IMR-90 (cell line): ENCODE data around the gene IQCE. TPM values are rescaled to one million over a fixed set of nuclear protein-coding genes. Genes with fewer than 3 reads are reported as not detected.

ENCODE experiments used
- ATAC-seq: fragments of 200-7000 bp; cut with Tn5 transposase; 2 replicates; pipeline ENCODE4 v1.9.1; 2020; ENCODE audit warnings: low read depth, mild to moderate bottlenecking, moderate library complexity
- BruUV-seq: library from RNA; stranded (reverse); fragments of 400-500 nt; replicated peaks from 2 replicates; lab custom pipeline; 2021; lab: Mats Ljungman, UMichigan
- CTCF ChIA-PET: fragments of 300-600 bp; formaldehyde crosslinking; extraction: SDS; loops from one replicate; lab custom pipeline; 2021; ENCODE audit warnings: antibody characterized with exemption; lab: Yijun Ruan, JAX
- POLR2A ChIA-PET: fragments of 300-600 bp; sonication (Branson Sonifier 250); formaldehyde crosslinking; loops from one replicate; lab custom pipeline; 2022; ENCODE audit warnings: antibody characterized with exemption; ENCODE audit not compliant: unreplicated experiment; lab: Charles Lee
- DNase-seq: peaks from one replicate; pipeline ENCODE4 v3.0.0; 2013
- H2AFZ ChIP-seq: replicated peaks from 2 replicates; pipeline ENCODE3; 2013; ENCODE audit warnings: low read length, mild to moderate bottlenecking; ENCODE audit not compliant: poor library complexity
- H2AK5ac ChIP-seq: 2 replicates; pipeline ENCODE4 v1.6.1; 2013; ENCODE audit warnings: low read depth, low read length, inconsistent platforms
- H2AK9ac ChIP-seq: replicated peaks from 2 replicates; pipeline ENCODE3; 2013; ENCODE audit warnings: mild to moderate bottlenecking, low read depth, low read length, moderate library complexity; ENCODE audit not compliant: poor library complexity
- H2BK120ac ChIP-seq: 2 replicates; pipeline ENCODE4 v1.6.1; 2013; ENCODE audit warnings: low read depth, low read length, inconsistent platforms
- H2BK15ac ChIP-seq: 3 replicates; pipeline ENCODE4 v1.6.1; 2013; ENCODE audit warnings: low read depth, low read length, inconsistent platforms
- H2BK20ac ChIP-seq: 2 replicates; pipeline ENCODE4 v1.6.1; 2013; ENCODE audit warnings: low read depth, mild to moderate bottlenecking, inconsistent platforms, low read length, moderate library complexity
- H2BK5ac ChIP-seq: 2 replicates; pipeline ENCODE4 v1.6.1; 2013; ENCODE audit warnings: mild to moderate bottlenecking, low read depth, low read length, inconsistent platforms; ENCODE audit not compliant: poor library complexity, severe bottlenecking
- H3K14ac ChIP-seq: replicated peaks from 2 replicates; pipeline ENCODE4 v1.6.1; 2013; ENCODE audit warnings: low read depth, low read length, inconsistent platforms
- H3K18ac ChIP-seq: 2 replicates; pipeline ENCODE4 v1.6.1; 2013; ENCODE audit warnings: low read depth, low read length, control low read depth
- H3K23ac ChIP-seq: 2 replicates; pipeline ENCODE4 v1.6.1; 2013; ENCODE audit warnings: low read depth, low read length, inconsistent platforms
- H3K27ac ChIP-seq: 2 replicates; pipeline ENCODE4 v1.5.1; 2013; ENCODE audit warnings: mild to moderate bottlenecking, control low read depth, low read length; ENCODE audit not compliant: insufficient read depth
- H3K27me3 ChIP-seq: 2 replicates; pipeline ENCODE4 v1.6.1; 2013; ENCODE audit warnings: low read length; ENCODE audit not compliant: control insufficient read depth, insufficient read depth
- H3K36me3 ChIP-seq: 2 replicates; pipeline ENCODE4 v1.6.1; 2013; ENCODE audit warnings: low read length, mixed read lengths; ENCODE audit not compliant: control insufficient read depth, insufficient read depth
- H3K4ac ChIP-seq: 2 replicates; pipeline ENCODE4 v1.6.1; 2013; ENCODE audit warnings: low read depth, low read length, inconsistent platforms
- H3K4me1 ChIP-seq: 2 replicates; pipeline ENCODE4 v1.6.1; 2013; ENCODE audit warnings: low read length, mixed read lengths; ENCODE audit not compliant: control insufficient read depth, insufficient read depth
- H3K4me2 ChIP-seq: 2 replicates; pipeline ENCODE4 v1.6.1; 2013; ENCODE audit warnings: low read depth, mild to moderate bottlenecking, control low read depth, low read length, moderate library complexity
- H3K4me3 ChIP-seq: 2 replicates; pipeline ENCODE4 v1.5.1; 2013; ENCODE audit warnings: low read depth, mild to moderate bottlenecking, control low read depth, low read length, moderate library complexity; ENCODE audit not compliant: insufficient read depth
- H3K56ac ChIP-seq: 2 replicates; pipeline ENCODE4 v1.6.1; 2013; ENCODE audit warnings: low read length, inconsistent platforms; ENCODE audit not compliant: insufficient read depth; ENCODE audit errors: extremely low read depth
- H3K79me1 ChIP-seq, 2 experiments: 2 replicates each; pipeline ENCODE4 v1.6.1; 2013; ENCODE audit warnings: low read length in 2 of 2, inconsistent platforms in 1 of 2, low read depth in 1 of 2
- H3K9ac ChIP-seq: 2 replicates; pipeline ENCODE4 v1.6.1; 2013; ENCODE audit warnings: low read depth, low read length, control low read depth
- H3K9me1 ChIP-seq: 2 replicates; pipeline ENCODE4 v1.6.1; 2013; ENCODE audit warnings: low read length, inconsistent platforms; ENCODE audit not compliant: insufficient read depth
- H3K9me3 ChIP-seq: 2 replicates; pipeline ENCODE4 v1.6.1; 2013; ENCODE audit warnings: low read length; ENCODE audit not compliant: control insufficient read depth, insufficient read depth
- H4K20me1 ChIP-seq: 2 replicates; pipeline ENCODE4 v1.6.1; 2013; ENCODE audit warnings: low read length, inconsistent platforms; ENCODE audit not compliant: insufficient read depth
- H4K5ac ChIP-seq: 2 replicates; pipeline ENCODE4 v1.6.1; 2013; ENCODE audit warnings: mild to moderate bottlenecking, low read depth, low read length, control low read depth
- H4K8ac ChIP-seq, 2 experiments: 2 replicates each; pipeline ENCODE4 v1.6.1; 2013; ENCODE audit warnings: low read depth in 2 of 2, low read length in 2 of 2, control low read depth in 1 of 2, inconsistent platforms in 1 of 2
- H4K91ac ChIP-seq: 2 replicates; pipeline ENCODE4 v1.6.1; 2013; ENCODE audit warnings: low read depth, low read length, inconsistent platforms; ENCODE audit not compliant: insufficient read depth
- CEBPB ChIP-seq: IDR thresholded peaks from 2 replicates; pipeline ENCODE4 v1.6.1; 2012; ENCODE audit warnings: low read depth, low read length, improper control_type of control experiment
- CHD1 ChIP-seq: IDR thresholded peaks from 2 replicates; pipeline ENCODE4 v1.6.1; 2012; ENCODE audit warnings: low read depth, low read length, improper control_type of control experiment
- FOS ChIP-seq: fragments of 150-350 bp; IDR thresholded peaks from 2 replicates; pipeline ENCODE4 v1.6.1; 2016; ENCODE audit warnings: low read depth, low read length
- MAFK ChIP-seq: IDR thresholded peaks from 2 replicates; pipeline ENCODE4 v1.6.1; 2012; ENCODE audit warnings: low read depth, low read length, improper control_type of control experiment
- NFE2L2 ChIP-seq: fragments of 150-350 bp; IDR thresholded peaks from 2 replicates; pipeline ENCODE4 v1.6.1; 2016; ENCODE audit warnings: low read depth, mild to moderate bottlenecking, low read length
- POLR2A ChIP-seq: IDR thresholded peaks from 2 replicates; pipeline ENCODE4 v1.6.1; 2012; ENCODE audit warnings: mild to moderate bottlenecking, low read depth, low read length
- RAD21 ChIP-seq: IDR thresholded peaks from 2 replicates; pipeline ENCODE4 v1.6.1; 2012; ENCODE audit warnings: low read length, improper control_type of control experiment
- RFX5 ChIP-seq: IDR thresholded peaks from 2 replicates; pipeline ENCODE4 v1.8.0; 2012; ENCODE audit warnings: low read depth, mild to moderate bottlenecking, low read length, moderate library complexity
- SMC3 ChIP-seq: fragments of 150-350 bp; IDR thresholded peaks from 2 replicates; pipeline ENCODE4 v1.6.1; 2016; ENCODE audit warnings: low read depth, mild to moderate bottlenecking, antibody characterized with exemption, low read length, moderate library complexity
- WGBS, 2 experiments: methylation state at CpG; one replicate each; pipeline versions ENCODE4 v1.1.5 to v1.1.7; 2013; ENCODE audit warnings: missing lambda C conversion rate in 2 of 2; ENCODE audit not compliant: insufficient read length in 1 of 2; ENCODE audit errors: extremely low coverage in 2 of 2; 5-methylcytosine and 5-hydroxymethylcytosine counted together
- dilution Hi-C: fragments of 300-500 bp; cut with HindIII; formaldehyde crosslinking; loops from one replicate; pipeline ENCODE4 v1.14.3; 2018; ENCODE audit warnings: low sequenced_read_pairs; ENCODE audit not compliant: unreplicated experiment
- in situ Hi-C: fragments of 300-500 bp; cut with MboI; formaldehyde crosslinking; loops from 3 replicates; pipeline ENCODE4 v1.14.3; 2019; ENCODE audit warnings: low sequenced_read_pairs, inconsistent platforms, mixed read lengths
- intact Hi-C: fragments of 100-400 bp; cut with micrococcal nuclease; formaldehyde crosslinking; loops from 2 replicates; pipeline ENCODE4 v1.10.0; 2022
- polyA plus RNA-seq, 3 experiments: library from polyadenylated mRNA; depleted of rRNA; stranded (reverse); fragments of >200 nt; gene quantifications; 2 replicates each; pipeline ENCODE4 v1.2.3, GENCODE V29; 2012; ENCODE audit warnings: low replicate concordance in 1 of 3
- total RNA-seq: library from RNA; depleted of rRNA; stranded (reverse); fragments of >200 nt; gene quantifications from 2 replicates; pipeline ENCODE4 v1.2.3, GENCODE V29; 2012
- TF ChIP-seq, protein P1 (sequence below): conservative IDR thresholded peaks from 2 replicates; pipeline ENCODE4 v1.5.1; 2012; ENCODE audit warnings: mild to moderate bottlenecking, low read depth, low read length, improper control_type of control experiment
- TF ChIP-seq, protein P2 (sequence below): fragments of 150-350 bp; IDR thresholded peaks from 2 replicates; pipeline ENCODE4 v1.6.1; 2016; ENCODE audit warnings: low read depth, mild to moderate bottlenecking, low read length, moderate library complexity, borderline replicate concordance

The IQCE gene
- total and polyA plus RNA-seq, 2 of the 4 experiments (the other 2 are of a cell fraction), result 5.0 to 6.3 TPM

DNA sequence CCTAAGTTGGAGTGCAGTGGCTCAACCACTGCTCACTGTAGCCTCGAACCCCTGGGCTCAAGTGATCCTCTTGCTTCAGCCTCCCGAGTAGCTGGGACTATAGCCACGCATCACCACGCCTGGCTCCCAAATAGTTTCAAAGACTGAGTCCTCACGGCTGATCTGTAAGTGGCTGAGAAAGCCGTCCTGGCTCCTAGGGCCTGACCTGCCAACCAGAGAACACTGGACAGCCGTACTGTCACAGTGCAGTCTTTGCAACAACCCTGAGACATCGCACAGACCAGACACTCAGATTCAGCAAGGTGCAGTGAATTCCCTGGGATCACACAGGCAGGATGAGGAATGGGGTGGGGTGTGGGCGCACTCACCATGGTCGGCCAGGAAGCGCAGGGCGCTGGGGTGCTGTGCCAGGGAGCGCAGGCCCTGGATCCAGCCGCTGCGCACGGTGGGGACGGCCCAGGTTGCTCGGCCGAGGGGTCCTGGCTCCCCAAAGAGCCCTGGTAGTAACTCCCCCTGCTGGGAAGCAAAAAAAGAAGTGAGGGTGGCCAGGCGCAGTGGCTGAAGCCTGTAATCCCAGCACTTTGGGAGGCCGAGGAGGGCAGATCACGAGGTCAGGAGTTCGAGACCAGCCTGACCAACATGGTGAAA lies 14.1 kb upstream of the IQCE start:
- Histone ChIP-seq H4K20me1 (no peaks in the 10 kb centered on the region; the same call in 1 of the 2 replicates), H3K36me3 (peaks cover 51% of the 10 kb centered on the region), H3K14ac (no peak overlapping the region), H3K56ac (no peak overlapping the region), H3K9me1 (no peaks in the 10 kb centered on the region; the same call in 1 of the 2 replicates), H3K27ac (no peak overlapping the region), H2BK120ac (no peak overlapping the region), H2BK15ac (no peak overlapping the region), H3K4me3 (no peak overlapping the region), H2AK9ac (no peak overlapping the region), H3K4ac (no peak overlapping the region), H3K9ac (no peak overlapping the region), H3K4me2 (no peak overlapping the region), H4K5ac (no peak overlapping the region), H3K9me3 (no peaks in the 10 kb centered on the region), H2AK5ac (no peak overlapping the region), H3K79me1 (no peaks in the 10 kb centered on the region; a peak in 1 of 4 replicates), H3K4me1 (no peaks in the 10 kb centered on the region), H3K27me3 (no peaks in the 10 kb centered on the region), H2BK20ac (no peak overlapping the region), H4K8ac (no peak overlapping the region), H3K18ac (no peak overlapping the region), H2BK5ac (no peak overlapping the region), H4K91ac (no peak overlapping the region), H3K23ac (no peak overlapping the region), H2AFZ (no peak overlapping the region)
- DNase-seq (no peak), ATAC-seq (no peak)
- in situ Hi-C loops, result no loop called here
- 94% methylated on average over 18 of the region's 23 CpGs; no CpG with 5 or more reads in 1 of the 2 experiments for WGBS, 2 experiments
- BruUV-seq, result no TSS peak
- dilution Hi-C loops, result no loop called here
- ChIA-PET CTCF (no interaction called here), POLR2A (no interaction called here)
- intact Hi-C loops, result no loop called here
- TF ChIP-seq RAD21 (no peak), MAFK (no peak), CHD1 (no peak), FOS (no peak), NFE2L2 (no peak), CEBPB (no peak), SMC3 (no peak), POLR2A (no peak), RFX5 (no peak)
- TF ChIP-seq, protein P1, sequence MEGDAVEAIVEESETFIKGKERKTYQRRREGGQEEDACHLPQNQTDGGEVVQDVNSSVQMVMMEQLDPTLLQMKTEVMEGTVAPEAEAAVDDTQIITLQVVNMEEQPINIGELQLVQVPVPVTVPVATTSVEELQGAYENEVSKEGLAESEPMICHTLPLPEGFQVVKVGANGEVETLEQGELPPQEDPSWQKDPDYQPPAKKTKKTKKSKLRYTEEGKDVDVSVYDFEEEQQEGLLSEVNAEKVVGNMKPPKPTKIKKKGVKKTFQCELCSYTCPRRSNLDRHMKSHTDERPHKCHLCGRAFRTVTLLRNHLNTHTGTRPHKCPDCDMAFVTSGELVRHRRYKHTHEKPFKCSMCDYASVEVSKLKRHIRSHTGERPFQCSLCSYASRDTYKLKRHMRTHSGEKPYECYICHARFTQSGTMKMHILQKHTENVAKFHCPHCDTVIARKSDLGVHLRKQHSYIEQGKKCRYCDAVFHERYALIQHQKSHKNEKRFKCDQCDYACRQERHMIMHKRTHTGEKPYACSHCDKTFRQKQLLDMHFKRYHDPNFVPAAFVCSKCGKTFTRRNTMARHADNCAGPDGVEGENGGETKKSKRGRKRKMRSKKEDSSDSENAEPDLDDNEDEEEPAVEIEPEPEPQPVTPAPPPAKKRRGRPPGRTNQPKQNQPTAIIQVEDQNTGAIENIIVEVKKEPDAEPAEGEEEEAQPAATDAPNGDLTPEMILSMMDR, result no peak
- TF ChIP-seq, protein P2, sequence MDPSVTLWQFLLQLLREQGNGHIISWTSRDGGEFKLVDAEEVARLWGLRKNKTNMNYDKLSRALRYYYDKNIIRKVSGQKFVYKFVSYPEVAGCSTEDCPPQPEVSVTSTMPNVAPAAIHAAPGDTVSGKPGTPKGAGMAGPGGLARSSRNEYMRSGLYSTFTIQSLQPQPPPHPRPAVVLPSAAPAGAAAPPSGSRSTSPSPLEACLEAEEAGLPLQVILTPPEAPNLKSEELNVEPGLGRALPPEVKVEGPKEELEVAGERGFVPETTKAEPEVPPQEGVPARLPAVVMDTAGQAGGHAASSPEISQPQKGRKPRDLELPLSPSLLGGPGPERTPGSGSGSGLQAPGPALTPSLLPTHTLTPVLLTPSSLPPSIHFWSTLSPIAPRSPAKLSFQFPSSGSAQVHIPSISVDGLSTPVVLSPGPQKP, result no peak
